LNCaP clone FGC (cell line): ENCODE measurements around the gene RABGAP1L.
"Not testable (repeated sequence)": the region's sequence is repeated elsewhere in the genome, so short reads cannot be mapped to it uniquely, and the experiment has no call there.

ENCODE experiments used
- DNase-seq: peaks from one replicate; pipeline ENCODE4 v3.0.0-alpha.2; 2011; ENCODE audit warnings: low read depth
- H3K4me3 ChIP-seq: 2 replicates; pipeline ENCODE4 v1.5.1; 2011; ENCODE audit warnings: mild to moderate bottlenecking, low read depth, low read length, control low read depth
- CTCF ChIP-seq: IDR thresholded peaks from 2 replicates; pipeline ENCODE4 v1.5.1; 2012; ENCODE audit warnings: mild to moderate bottlenecking; ENCODE audit not compliant: control insufficient read depth, insufficient read depth; ENCODE audit errors: extremely low read depth

Gene RABGAP1L

GRCh38 chr1:174883409-174883808, 724.1 kb downstream of the RABGAP1L start:
- DNase-seq, result peak; percentile 17
- no peak overlapping the region for H3K4me3 ChIP-seq
- peak; percentile 24; the same call in 1 of the 2 replicates for TF ChIP-seq CTCF

GRCh38 chr1:174884038-174884437, 724.7 kb downstream of the RABGAP1L start:
- no peak overlapping the region for H3K4me3 ChIP-seq
- no peak for TF ChIP-seq CTCF
- DNase-seq, result no peak

GRCh38 chr1:174884566-174884965, 725.2 kb downstream of the RABGAP1L start:
- no peak overlapping the region for H3K4me3 ChIP-seq
- no peak for TF ChIP-seq CTCF
- DNase-seq, result no peak

- DNase-seq, result no peak
- H3K4me3 ChIP-seq, result no peak overlapping the region
- TF ChIP-seq CTCF, result no peak
Observed at GRCh38 chr1:174890024-174890423, 730.7 kb downstream of the RABGAP1L start.

- H3K4me3 ChIP-seq, result no peak overlapping the region
- no peak for DNase-seq
- no peak for TF ChIP-seq CTCF
Observed at GRCh38 chr1:174892016-174892415, 732.7 kb downstream of the RABGAP1L start.

- H3K4me3 ChIP-seq, result no peak overlapping the region
- TF ChIP-seq CTCF, result no peak
- no peak for DNase-seq
Observed at GRCh38 chr1:174894117-174894762, 734.9 kb downstream of the RABGAP1L start.

GRCh38 chr1:174895610-174896009, 736.3 kb downstream of the RABGAP1L start:
- DNase-seq, H3K4me3 ChIP-seq: not testable (repeated sequence)
